HEK293T (cell line): ENCODE measurements around the gene SLC1A5.
"Not testable (repeated sequence)": the region's sequence is repeated elsewhere in the genome, so short reads cannot be mapped to it uniquely, and the experiment has no call there.

Source experiments
- CTCF ChIA-PET: fragments of 350-600 bp; formaldehyde crosslinking; extraction: SDS; loops from one replicate; lab custom pipeline; 2021; ENCODE audit warnings: antibody characterized with exemption, inconsistent platforms; lab: Yijun Ruan, JAX
- POLR2A ChIA-PET: fragments of 350-600 bp; formaldehyde crosslinking; extraction: SDS; loops from one replicate; lab custom pipeline; 2020; ENCODE audit warnings: antibody characterized with exemption, inconsistent platforms; lab: Yijun Ruan, JAX
- DNase-seq: peaks from one replicate; pipeline ENCODE4 v3.0.0; 2012; ENCODE audit warnings: mixed read lengths; ENCODE audit errors: extremely low spot score
- ARNT ChIP-seq: fragments of 450-650 bp; IDR thresholded peaks from 2 replicates; pipeline ENCODE4 v1.6.1; 2017; ENCODE audit warnings: mild to moderate bottlenecking
- BHLHE40 ChIP-seq: fragments of 450-650 bp; IDR thresholded peaks from 2 replicates; pipeline ENCODE4 v1.6.1; 2016; ENCODE audit warnings: mild to moderate bottlenecking, moderate library complexity, borderline replicate concordance
- CTBP1 ChIP-seq: fragments of 450-650 bp; IDR thresholded peaks from 2 replicates; pipeline ENCODE4 v1.6.1; 2016; ENCODE audit warnings: borderline replicate concordance
- ELF4 ChIP-seq: fragments of 450-650 bp; IDR thresholded peaks from 2 replicates; pipeline ENCODE4 v1.6.1; 2017; ENCODE audit warnings: antibody characterized with exemption
- FOXA1 ChIP-seq: fragments of 450-650 bp; IDR thresholded peaks from 2 replicates; pipeline ENCODE4 v1.6.1; 2016; ENCODE audit warnings: mild to moderate bottlenecking
- FOXK2 ChIP-seq: fragments of 450-650 bp; IDR thresholded peaks from 2 replicates; pipeline ENCODE4 v1.6.1; 2016; ENCODE audit warnings: mild to moderate bottlenecking
- FOXM1 ChIP-seq: fragments of 450-650 bp; IDR thresholded peaks from 2 replicates; pipeline ENCODE4 v1.6.1; 2017; ENCODE audit warnings: mild to moderate bottlenecking, borderline replicate concordance
- HDGF ChIP-seq: fragments of 450-650 bp; IDR thresholded peaks from 2 replicates; pipeline ENCODE4 v1.6.1; 2017; ENCODE audit warnings: antibody characterized with exemption, borderline replicate concordance
- L3MBTL2 ChIP-seq: fragments of 450-650 bp; conservative IDR thresholded peaks from 2 replicates; pipeline ENCODE4 v1.6.1; 2016; ENCODE audit warnings: mild to moderate bottlenecking
- LEF1 ChIP-seq: fragments of 450-650 bp; IDR thresholded peaks from 2 replicates; pipeline ENCODE4 v1.6.1; 2017; ENCODE audit warnings: mild to moderate bottlenecking, borderline replicate concordance
- NFRKB ChIP-seq: fragments of 450-650 bp; IDR thresholded peaks from 2 replicates; pipeline ENCODE4 v1.6.1; 2016; ENCODE audit warnings: mild to moderate bottlenecking, moderate library complexity
- SP1 ChIP-seq: fragments of 450-650 bp; IDR thresholded peaks from 2 replicates; pipeline ENCODE4 v1.6.1; 2017
- SUZ12 ChIP-seq: fragments of 450-650 bp; IDR thresholded peaks from 2 replicates; pipeline ENCODE4 v1.6.1; 2016; ENCODE audit warnings: mild to moderate bottlenecking
- TARDBP ChIP-seq: fragments of 450-650 bp; IDR thresholded peaks from 2 replicates; pipeline ENCODE4 v1.6.1; 2016
- ZNF384 ChIP-seq: fragments of 450-650 bp; IDR thresholded peaks from 2 replicates; pipeline ENCODE4 v1.6.1; 2016
- TF ChIP-seq, protein P1 (sequence below): fragments of 450-650 bp; IDR thresholded peaks from 2 replicates; pipeline ENCODE4 v1.6.1; 2016

Gene SLC1A5

DNA sequence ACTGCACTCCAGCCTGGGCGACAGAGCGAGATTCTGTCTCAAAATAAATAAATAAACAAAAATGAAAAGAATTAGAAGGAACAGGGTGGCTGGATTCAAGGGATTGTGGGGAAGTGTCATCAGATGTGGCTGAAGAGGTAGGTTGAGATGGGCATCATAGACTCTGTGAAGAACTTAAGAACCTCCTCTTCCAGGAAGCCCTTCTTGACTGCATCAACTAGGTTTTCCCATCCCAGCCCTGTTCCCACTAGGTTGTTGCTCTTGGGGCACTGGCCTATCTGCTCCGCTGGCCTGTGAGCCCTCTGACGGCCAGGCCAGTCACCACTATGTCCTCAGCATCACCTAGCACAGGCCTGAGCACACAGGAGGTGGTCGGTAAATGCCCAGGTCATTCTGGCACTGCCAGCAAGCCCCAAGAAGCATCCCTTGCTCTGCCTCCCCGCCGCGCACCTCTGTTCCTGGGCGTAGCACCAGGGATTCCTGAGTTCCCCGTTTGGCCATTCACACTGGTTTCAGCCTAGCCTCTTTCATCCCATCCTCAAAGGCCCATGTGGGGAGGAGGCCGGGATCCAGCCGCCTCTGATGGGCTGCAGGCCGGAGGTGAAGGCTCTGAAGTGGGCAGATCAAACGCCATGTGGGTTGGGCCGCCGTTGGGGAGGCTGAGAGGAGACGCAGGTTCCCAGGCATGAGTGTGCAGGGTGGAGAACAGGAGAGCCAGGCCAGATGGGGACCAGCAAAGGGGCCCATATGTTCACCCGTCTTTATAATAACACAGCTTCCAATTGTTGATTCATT lies 27.6 kb upstream of the SLC1A5 start:
- CTCF ChIA-PET, result no interaction called here
- no peak for TF ChIP-seq SUZ12

DNA sequence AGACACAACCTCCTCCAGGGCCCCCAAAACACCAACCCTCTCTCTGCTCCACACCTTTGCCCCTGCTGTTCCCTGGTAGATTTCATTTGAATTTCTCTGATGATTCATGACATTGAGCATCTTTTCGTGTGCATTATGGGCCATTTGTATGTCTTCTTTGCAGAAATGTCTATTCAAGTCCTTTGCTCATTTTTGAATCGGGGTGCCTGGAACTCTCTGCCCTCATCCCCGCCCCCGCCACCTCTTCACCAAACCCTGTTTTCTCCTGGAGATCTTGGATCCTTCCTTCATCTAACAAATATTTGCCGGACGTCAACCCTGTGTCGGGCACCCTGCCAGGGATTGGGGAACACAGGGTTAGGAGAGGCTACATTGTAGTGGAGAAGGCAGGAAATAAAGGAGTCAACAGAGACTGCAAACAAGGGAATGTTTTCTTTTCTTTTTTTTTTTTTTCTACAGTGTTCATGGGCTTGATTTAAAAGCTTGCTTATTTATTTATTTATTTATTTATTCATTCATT lies 25.5 kb upstream of the SLC1A5 start:
- ChIA-PET CTCF (no interaction called here), POLR2A (interaction anchor here (1.4 kb wide), 1 partner anchor 29 kb away, joined by 3 read pairs; no protein-coding TSS in a partner anchor)
- DNase-seq, result no peak
- TF ChIP-seq SP1 (no peak), NFRKB (no peak), CTBP1 (no peak), HDGF (no peak), ELF4 (no peak), L3MBTL2 (no peak), TARDBP (no peak), FOXA1 (no peak), ARNT (no peak)
- TF ChIP-seq, protein P1, sequence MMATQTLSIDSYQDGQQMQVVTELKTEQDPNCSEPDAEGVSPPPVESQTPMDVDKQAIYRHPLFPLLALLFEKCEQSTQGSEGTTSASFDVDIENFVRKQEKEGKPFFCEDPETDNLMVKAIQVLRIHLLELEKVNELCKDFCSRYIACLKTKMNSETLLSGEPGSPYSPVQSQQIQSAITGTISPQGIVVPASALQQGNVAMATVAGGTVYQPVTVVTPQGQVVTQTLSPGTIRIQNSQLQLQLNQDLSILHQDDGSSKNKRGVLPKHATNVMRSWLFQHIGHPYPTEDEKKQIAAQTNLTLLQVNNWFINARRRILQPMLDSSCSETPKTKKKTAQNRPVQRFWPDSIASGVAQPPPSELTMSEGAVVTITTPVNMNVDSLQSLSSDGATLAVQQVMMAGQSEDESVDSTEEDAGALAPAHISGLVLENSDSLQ, result no peak

More for the DNA sequence above, 27.6 kb upstream of the SLC1A5 start:
- POLR2A ChIA-PET, result interaction anchor here (0.7 to 1.1 kb wide), 3 partner anchors 27 to 28 kb away, joined by 3 read pairs; partner anchors contain the start of gene SLC1A5
- DNase-seq, result no peak

- CTCF ChIA-PET, result interaction anchor here (0.8 kb wide), 1 partner anchor 16 kb away, joined by 4 read pairs; no protein-coding TSS in a partner anchor
- DNase-seq, result no peak
- POLR2A ChIA-PET, result interaction anchor here (1.4 kb wide), 1 partner anchor 28 kb away, joined by 3 read pairs; no protein-coding TSS in a partner anchor
- TF ChIP-seq ELF4 (no peak), FOXA1 (no peak), ARNT (no peak), LEF1 (no peak), HDGF (no peak), TARDBP (no peak), CTBP1 (no peak)
Measured at GRCh38 chr19:46812977-46813838, 24.8 kb upstream of the SLC1A5 start.

DNA sequence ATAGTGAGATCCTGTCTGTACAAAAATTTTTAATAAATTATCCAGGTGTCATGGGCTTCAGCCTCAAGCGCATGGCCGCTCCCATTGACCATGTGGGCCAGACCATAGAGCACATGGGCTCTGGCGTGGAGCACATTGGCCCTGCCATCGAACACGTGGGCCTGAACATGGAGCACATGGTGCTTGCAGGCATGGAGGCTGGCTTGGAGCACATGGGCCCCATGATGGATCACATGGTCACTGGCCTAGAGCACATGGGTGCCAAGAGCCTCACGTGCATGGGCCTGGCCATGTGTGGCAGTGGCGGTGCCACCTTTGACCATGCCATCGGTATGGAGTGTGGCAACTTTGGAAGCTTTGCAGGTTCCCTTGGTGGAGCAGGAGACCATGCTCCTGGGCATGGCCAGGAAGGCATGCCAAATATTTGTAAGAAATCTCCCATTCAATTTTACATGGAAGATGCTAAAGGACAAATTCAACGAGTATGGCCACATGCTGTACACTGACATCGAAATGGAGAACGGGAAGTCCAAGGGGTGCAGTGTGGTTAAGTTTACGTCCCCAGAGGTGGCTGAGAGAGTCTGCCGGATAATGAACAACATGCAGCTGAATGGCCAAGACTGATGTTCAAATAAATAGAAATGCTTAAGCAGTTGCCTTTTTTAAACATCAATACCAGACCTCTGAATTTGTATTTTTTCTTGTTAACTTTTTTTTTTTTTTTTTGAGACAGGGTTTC lies 21.3 kb upstream of the SLC1A5 start:
- TF ChIP-seq, protein P1, result no peak
- TF ChIP-seq FOXM1, result no peak
- TF ChIP-seq FOXK2, result no peak
- TF ChIP-seq TARDBP, result no peak
- no peak for TF ChIP-seq ZNF384
- no peak for TF ChIP-seq ELF4
- no peak for TF ChIP-seq LEF1
- TF ChIP-seq SP1, result no peak
- no peak for TF ChIP-seq NFRKB
- TF ChIP-seq L3MBTL2, result no peak; the same call in 1 of the 2 replicates
- TF ChIP-seq SUZ12, result no peak
- TF ChIP-seq HDGF, result no peak
- TF ChIP-seq BHLHE40, result no peak
- no peak for TF ChIP-seq CTBP1
- no peak for TF ChIP-seq ARNT
- no peak for TF ChIP-seq FOXA1
- ChIA-PET CTCF (interaction anchor here (0.6 kb wide), 1 partner anchor 1129 kb away, joined by 3 read pairs; no protein-coding TSS in a partner anchor), POLR2A (interaction anchor here (1.2 kb wide), 1 partner anchor 21 kb away, joined by 3 read pairs; the partner anchor contains the start of gene SLC1A5)
- DNase-seq, result no peak

DNA sequence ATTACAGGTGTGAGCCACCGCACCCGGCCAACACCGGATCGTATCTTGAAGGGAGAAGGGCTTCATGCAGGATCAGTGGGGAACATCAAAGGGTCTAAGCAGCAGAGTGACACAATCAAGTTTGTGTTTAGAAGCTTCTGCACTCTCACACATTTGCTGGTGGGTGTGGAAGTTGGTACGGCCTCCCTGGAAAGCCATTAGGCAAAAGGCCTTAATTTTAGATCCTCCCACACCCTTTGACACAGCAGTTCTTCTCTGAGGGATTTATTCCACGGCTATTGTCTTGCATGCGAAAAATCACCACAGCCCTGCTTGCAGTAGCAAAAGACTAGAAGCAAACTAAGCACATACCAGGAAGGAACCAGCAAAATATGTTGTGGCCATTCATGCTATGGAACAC lies 18.3 kb upstream of the SLC1A5 start:
- ChIA-PET CTCF (no interaction called here), POLR2A (interaction anchor here (2.1 to 2.4 kb wide), 2 partner anchors 19 to 21 kb away, joined by 5 to 6 read pairs; no protein-coding TSS in a partner anchor)
- no peak for DNase-seq
- TF ChIP-seq, protein P1, result no peak
- TF ChIP-seq TARDBP (no peak), FOXK2 (no peak), ARNT (no peak), SP1 (no peak), ZNF384 (no peak), BHLHE40 (no peak), CTBP1 (no peak), SUZ12 (no peak), FOXA1 (no peak), L3MBTL2 (no peak), ELF4 (no peak), FOXM1 (no peak), HDGF (no peak), NFRKB (no peak), LEF1 (no peak)

GRCh38 chr19:46804432-46804831 lies 16.0 kb upstream of the SLC1A5 start:
- ChIA-PET CTCF (interaction anchor here (1.2 kb wide), 1 partner anchor 18 kb away, joined by 4 read pairs; no protein-coding TSS in a partner anchor), POLR2A (interaction anchor here (1.6 to 2.4 kb wide), 2 partner anchors 16 to 17 kb away, joined by 5 read pairs; partner anchors contain the start of gene SLC1A5)
- DNase-seq, result not testable (repeated sequence)
